IMR-90 (cell line): ENCODE results near the gene SMTN. TPM values are rescaled to one million over a fixed set of nuclear protein-coding genes. Genes with fewer than 3 reads are reported as not detected.
A peak's percentile ranks its signal among the peaks of the same experiment; 100 is the strongest.

ENCODE experiments used
- ATAC-seq: fragments of 200-7000 bp; cut with Tn5 transposase; 2 replicates; pipeline ENCODE4 v1.9.1; 2020; ENCODE audit warnings: low read depth, mild to moderate bottlenecking, moderate library complexity
- BruUV-seq: library from RNA; stranded (reverse); fragments of 400-500 nt; replicated peaks from 2 replicates; lab custom pipeline; 2021; lab: Mats Ljungman, UMichigan
- CTCF ChIA-PET: fragments of 300-600 bp; formaldehyde crosslinking; extraction: SDS; loops from one replicate; lab custom pipeline; 2021; ENCODE audit warnings: antibody characterized with exemption; lab: Yijun Ruan, JAX
- POLR2A ChIA-PET: fragments of 300-600 bp; sonication (Branson Sonifier 250); formaldehyde crosslinking; loops from one replicate; lab custom pipeline; 2022; ENCODE audit warnings: antibody characterized with exemption; ENCODE audit not compliant: unreplicated experiment; lab: Charles Lee
- DNase-seq: peaks from one replicate; pipeline ENCODE4 v3.0.0; 2013
- H2AFZ ChIP-seq: replicated peaks from 2 replicates; pipeline ENCODE3; 2013; ENCODE audit warnings: low read length, mild to moderate bottlenecking; ENCODE audit not compliant: poor library complexity
- H2AK5ac ChIP-seq: 2 replicates; pipeline ENCODE4 v1.6.1; 2013; ENCODE audit warnings: low read depth, low read length, inconsistent platforms
- H2AK9ac ChIP-seq: replicated peaks from 2 replicates; pipeline ENCODE3; 2013; ENCODE audit warnings: mild to moderate bottlenecking, low read depth, low read length, moderate library complexity; ENCODE audit not compliant: poor library complexity
- H2BK120ac ChIP-seq: 2 replicates; pipeline ENCODE4 v1.6.1; 2013; ENCODE audit warnings: low read depth, low read length, inconsistent platforms
- H2BK15ac ChIP-seq: 3 replicates; pipeline ENCODE4 v1.6.1; 2013; ENCODE audit warnings: low read depth, low read length, inconsistent platforms
- H2BK20ac ChIP-seq: 2 replicates; pipeline ENCODE4 v1.6.1; 2013; ENCODE audit warnings: low read depth, mild to moderate bottlenecking, inconsistent platforms, low read length, moderate library complexity
- H2BK5ac ChIP-seq: 2 replicates; pipeline ENCODE4 v1.6.1; 2013; ENCODE audit warnings: mild to moderate bottlenecking, low read depth, low read length, inconsistent platforms; ENCODE audit not compliant: poor library complexity, severe bottlenecking
- H3K14ac ChIP-seq: replicated peaks from 2 replicates; pipeline ENCODE4 v1.6.1; 2013; ENCODE audit warnings: low read depth, low read length, inconsistent platforms
- H3K18ac ChIP-seq: 2 replicates; pipeline ENCODE4 v1.6.1; 2013; ENCODE audit warnings: low read depth, low read length, control low read depth
- H3K23ac ChIP-seq: 2 replicates; pipeline ENCODE4 v1.6.1; 2013; ENCODE audit warnings: low read depth, low read length, inconsistent platforms
- H3K27ac ChIP-seq: 2 replicates; pipeline ENCODE4 v1.5.1; 2013; ENCODE audit warnings: mild to moderate bottlenecking, control low read depth, low read length; ENCODE audit not compliant: insufficient read depth
- H3K27me3 ChIP-seq: 2 replicates; pipeline ENCODE4 v1.6.1; 2013; ENCODE audit warnings: low read length; ENCODE audit not compliant: control insufficient read depth, insufficient read depth
- H3K36me3 ChIP-seq: 2 replicates; pipeline ENCODE4 v1.6.1; 2013; ENCODE audit warnings: low read length, mixed read lengths; ENCODE audit not compliant: control insufficient read depth, insufficient read depth
- H3K4ac ChIP-seq: 2 replicates; pipeline ENCODE4 v1.6.1; 2013; ENCODE audit warnings: low read depth, low read length, inconsistent platforms
- H3K4me1 ChIP-seq: 2 replicates; pipeline ENCODE4 v1.6.1; 2013; ENCODE audit warnings: low read length, mixed read lengths; ENCODE audit not compliant: control insufficient read depth, insufficient read depth
- H3K4me2 ChIP-seq: 2 replicates; pipeline ENCODE4 v1.6.1; 2013; ENCODE audit warnings: low read depth, mild to moderate bottlenecking, control low read depth, low read length, moderate library complexity
- H3K4me3 ChIP-seq: 2 replicates; pipeline ENCODE4 v1.5.1; 2013; ENCODE audit warnings: low read depth, mild to moderate bottlenecking, control low read depth, low read length, moderate library complexity; ENCODE audit not compliant: insufficient read depth
- H3K56ac ChIP-seq: 2 replicates; pipeline ENCODE4 v1.6.1; 2013; ENCODE audit warnings: low read length, inconsistent platforms; ENCODE audit not compliant: insufficient read depth; ENCODE audit errors: extremely low read depth
- H3K79me1 ChIP-seq, 2 experiments: 2 replicates each; pipeline ENCODE4 v1.6.1; 2013; ENCODE audit warnings: low read length in 2 of 2, inconsistent platforms in 1 of 2, low read depth in 1 of 2
- H3K9ac ChIP-seq: 2 replicates; pipeline ENCODE4 v1.6.1; 2013; ENCODE audit warnings: low read depth, low read length, control low read depth
- H3K9me1 ChIP-seq: 2 replicates; pipeline ENCODE4 v1.6.1; 2013; ENCODE audit warnings: low read length, inconsistent platforms; ENCODE audit not compliant: insufficient read depth
- H3K9me3 ChIP-seq: 2 replicates; pipeline ENCODE4 v1.6.1; 2013; ENCODE audit warnings: low read length; ENCODE audit not compliant: control insufficient read depth, insufficient read depth
- H4K20me1 ChIP-seq: 2 replicates; pipeline ENCODE4 v1.6.1; 2013; ENCODE audit warnings: low read length, inconsistent platforms; ENCODE audit not compliant: insufficient read depth
- H4K5ac ChIP-seq: 2 replicates; pipeline ENCODE4 v1.6.1; 2013; ENCODE audit warnings: mild to moderate bottlenecking, low read depth, low read length, control low read depth
- H4K8ac ChIP-seq, 2 experiments: 2 replicates each; pipeline ENCODE4 v1.6.1; 2013; ENCODE audit warnings: low read depth in 2 of 2, low read length in 2 of 2, control low read depth in 1 of 2, inconsistent platforms in 1 of 2
- H4K91ac ChIP-seq: 2 replicates; pipeline ENCODE4 v1.6.1; 2013; ENCODE audit warnings: low read depth, low read length, inconsistent platforms; ENCODE audit not compliant: insufficient read depth
- BHLHE40 ChIP-seq: fragments of 150-350 bp; IDR thresholded peaks from 2 replicates; pipeline ENCODE4 v1.6.1; 2016; ENCODE audit warnings: mild to moderate bottlenecking, low read depth, low read length
- CEBPB ChIP-seq: IDR thresholded peaks from 2 replicates; pipeline ENCODE4 v1.6.1; 2012; ENCODE audit warnings: low read depth, low read length, improper control_type of control experiment
- WGBS, 2 experiments: methylation state at CpG; one replicate each; pipeline versions ENCODE4 v1.1.5 to v1.1.7; 2013; ENCODE audit warnings: missing lambda C conversion rate in 2 of 2; ENCODE audit not compliant: insufficient read length in 1 of 2; ENCODE audit errors: extremely low coverage in 2 of 2; 5-methylcytosine and 5-hydroxymethylcytosine counted together
- dilution Hi-C: fragments of 300-500 bp; cut with HindIII; formaldehyde crosslinking; loops from one replicate; pipeline ENCODE4 v1.14.3; 2018; ENCODE audit warnings: low sequenced_read_pairs; ENCODE audit not compliant: unreplicated experiment
- in situ Hi-C: fragments of 300-500 bp; cut with MboI; formaldehyde crosslinking; loops from 3 replicates; pipeline ENCODE4 v1.14.3; 2019; ENCODE audit warnings: low sequenced_read_pairs, inconsistent platforms, mixed read lengths
- intact Hi-C: fragments of 100-400 bp; cut with micrococcal nuclease; formaldehyde crosslinking; loops from 2 replicates; pipeline ENCODE4 v1.10.0; 2022
- polyA plus RNA-seq, 3 experiments: library from polyadenylated mRNA; depleted of rRNA; stranded (reverse); fragments of >200 nt; gene quantifications; 2 replicates each; pipeline ENCODE4 v1.2.3, GENCODE V29; 2012; ENCODE audit warnings: low replicate concordance in 1 of 3
- total RNA-seq: library from RNA; depleted of rRNA; stranded (reverse); fragments of >200 nt; gene quantifications from 2 replicates; pipeline ENCODE4 v1.2.3, GENCODE V29; 2012

The SMTN gene
- total and polyA plus RNA-seq, 2 of the 4 experiments (the other 2 are of a cell fraction), result 53.6 to 63.7 TPM

DNA sequence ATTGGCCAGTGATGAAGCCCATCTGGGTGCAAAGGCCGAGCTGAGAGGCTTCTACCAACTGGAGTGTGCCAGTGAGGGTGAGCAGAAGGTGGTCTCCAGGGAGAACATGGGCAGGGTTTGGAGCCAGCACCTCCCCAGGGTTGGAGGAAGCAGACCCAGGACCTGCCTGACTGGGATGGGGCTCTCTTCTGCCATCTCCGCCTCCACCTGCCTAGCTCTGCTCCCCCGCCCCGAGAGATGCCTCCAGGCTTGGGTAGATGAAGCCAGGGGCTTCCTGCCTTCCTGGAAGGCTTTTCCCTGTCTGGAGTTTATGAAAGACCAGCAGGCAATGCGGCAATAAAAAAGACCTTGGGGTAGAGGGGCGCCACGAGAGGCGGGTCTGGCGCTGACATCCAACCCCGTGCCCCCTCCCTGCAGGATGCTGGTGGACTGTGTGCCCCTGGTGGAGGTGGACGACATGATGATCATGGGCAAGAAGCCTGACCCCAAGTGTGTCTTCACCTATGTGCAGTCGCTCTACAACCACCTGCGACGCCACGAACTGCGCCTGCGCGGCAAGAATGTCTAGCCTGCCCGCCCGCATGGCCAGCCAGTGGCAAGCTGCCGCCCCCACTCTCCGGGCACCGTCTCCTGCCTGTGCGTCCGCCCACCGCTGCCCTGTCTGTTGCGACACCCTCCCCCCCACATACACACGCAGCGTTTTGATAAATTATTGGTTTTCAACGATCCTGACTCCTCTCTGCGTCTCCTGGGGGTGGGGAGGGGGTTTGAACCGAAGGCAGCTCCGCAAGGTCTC, 23.0 kb downstream of the SMTN start:
- dilution Hi-C loops, result no loop called here
- POLR2A ChIA-PET, result interaction anchor here (0.5 kb wide), 1 partner anchor 7 kb away, joined by 10 read pairs; no protein-coding TSS in a partner anchor

More for the DNA sequence above, 23.0 kb downstream of the SMTN start:
- BruUV-seq, result no TSS peak
- Histone ChIP-seq H2AK9ac (peak overlapping the region; percentile 81), H3K18ac (no peak overlapping the region; the same call in 1 of the 2 replicates), H3K27me3 (no peaks in the 10 kb centered on the region), H3K4me2 (no peak overlapping the region), H3K56ac (no peak overlapping the region), H3K4me3 (no peak overlapping the region), H2BK15ac (no peak overlapping the region), H3K9ac (no peak overlapping the region; the same call in 1 of the 2 replicates), H4K91ac (0 out of 2 replicates have a peak overlapping the region, but pooled peaks have one; percentile 16), H3K36me3 (peaks cover 46% of the 10 kb centered on the region), H3K9me3 (no peaks in the 10 kb centered on the region), H2BK20ac (no peak overlapping the region), H3K79me1 (peaks cover 15 to 64% of the 10 kb centered on the region in 2 experiments; a peak in 3 of 4 replicates), H2AFZ (peak overlapping the region; percentile 43), H2AK5ac (peak overlapping the region; percentile 84), H2BK5ac (peak overlapping the region; percentile 76), H3K14ac (peak overlapping the region; percentile 63; the same call in 1 of the 2 replicates), H4K8ac (peak overlapping the region in 1 of 2 experiments; percentile 62; a peak in 2 of 4 replicates), H4K5ac (peak overlapping the region; percentile 8; the same call in 1 of the 2 replicates), H3K9me1 (peaks cover 25% of the 10 kb centered on the region), H2BK120ac (no peak overlapping the region; the same call in 1 of the 2 replicates), H3K23ac (peak overlapping the region; percentile 12; the same call in 1 of the 2 replicates), H3K4me1 (peaks cover 49% of the 10 kb centered on the region), H3K4ac (peak overlapping the region; percentile 96), H3K27ac (peak overlapping the region; percentile 40), H4K20me1 (peaks cover 25% of the 10 kb centered on the region)
- no peak for TF ChIP-seq BHLHE40
- peak; percentile 76 for TF ChIP-seq CEBPB
- 77% methylated on average over 14 of the region's 33 CpGs; no CpG with 5 or more reads in 1 of the 2 experiments for WGBS, 2 experiments
- DNase-seq (no peak), ATAC-seq (no peak)
- intact Hi-C loops (no loop called here), in situ Hi-C loops (no loop called here)
- CTCF ChIA-PET, result no interaction called here
